ENCODE data around the gene TANGO2.

DNA sequence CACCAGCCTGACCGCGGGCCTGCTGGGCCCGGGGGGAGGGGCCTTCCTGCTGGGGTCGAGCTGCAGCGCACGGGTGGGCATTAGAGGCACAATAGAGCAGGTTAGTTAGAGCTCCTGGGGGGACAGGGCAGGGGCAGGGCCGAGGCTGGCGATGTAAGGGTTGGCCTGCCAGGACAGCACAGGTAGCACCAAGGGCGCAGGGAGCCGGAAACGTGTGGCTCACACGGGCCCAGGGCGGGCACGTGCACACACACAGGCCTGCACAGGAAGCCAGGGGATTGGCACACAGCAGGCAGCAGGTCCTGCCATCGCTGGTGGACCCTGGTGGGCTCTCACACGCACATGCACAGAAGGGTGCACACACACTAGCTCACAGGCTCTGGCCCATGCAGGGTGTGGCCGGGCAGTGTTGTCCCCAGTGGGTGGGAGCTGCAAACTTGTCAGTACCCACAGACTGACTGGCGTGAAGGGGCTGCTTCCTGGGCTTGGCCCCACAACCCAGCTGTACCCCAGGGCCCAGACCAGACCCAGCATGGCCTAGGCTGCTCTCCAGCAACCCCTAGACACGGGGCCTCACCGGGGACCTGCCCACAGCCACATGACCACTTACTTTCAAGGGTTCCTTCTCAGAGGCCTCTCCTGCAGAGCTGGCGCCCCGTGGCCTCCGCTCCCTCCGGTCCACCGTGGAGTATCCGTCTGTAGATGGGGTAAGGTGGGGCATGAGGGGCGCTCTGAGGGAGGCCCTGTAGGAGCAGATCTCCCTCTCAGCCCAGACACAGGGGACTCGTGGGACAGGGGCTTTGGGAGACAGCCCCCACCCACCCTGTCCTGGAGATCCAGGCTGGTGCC lies 49.4 kb upstream of the TANGO2 start:
- TF ChIP-seq TAF1 (IDR thresholded peaks at IDR 0.05; ENCODE audit: low read depth): no peak
- TF ChIP-seq, protein P1, sequence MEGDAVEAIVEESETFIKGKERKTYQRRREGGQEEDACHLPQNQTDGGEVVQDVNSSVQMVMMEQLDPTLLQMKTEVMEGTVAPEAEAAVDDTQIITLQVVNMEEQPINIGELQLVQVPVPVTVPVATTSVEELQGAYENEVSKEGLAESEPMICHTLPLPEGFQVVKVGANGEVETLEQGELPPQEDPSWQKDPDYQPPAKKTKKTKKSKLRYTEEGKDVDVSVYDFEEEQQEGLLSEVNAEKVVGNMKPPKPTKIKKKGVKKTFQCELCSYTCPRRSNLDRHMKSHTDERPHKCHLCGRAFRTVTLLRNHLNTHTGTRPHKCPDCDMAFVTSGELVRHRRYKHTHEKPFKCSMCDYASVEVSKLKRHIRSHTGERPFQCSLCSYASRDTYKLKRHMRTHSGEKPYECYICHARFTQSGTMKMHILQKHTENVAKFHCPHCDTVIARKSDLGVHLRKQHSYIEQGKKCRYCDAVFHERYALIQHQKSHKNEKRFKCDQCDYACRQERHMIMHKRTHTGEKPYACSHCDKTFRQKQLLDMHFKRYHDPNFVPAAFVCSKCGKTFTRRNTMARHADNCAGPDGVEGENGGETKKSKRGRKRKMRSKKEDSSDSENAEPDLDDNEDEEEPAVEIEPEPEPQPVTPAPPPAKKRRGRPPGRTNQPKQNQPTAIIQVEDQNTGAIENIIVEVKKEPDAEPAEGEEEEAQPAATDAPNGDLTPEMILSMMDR (IDR thresholded peaks at IDR 0.05; ENCODE audit: poor library complexity, severe bottlenecking): no peak
- TF ChIP-seq EZH2 (IDR thresholded peaks at IDR 0.05; ENCODE audit: borderline replicate concordance, insufficient read depth, low read length, poor library complexity, severe bottlenecking): no peak
- no peak for TF ChIP-seq EP300 (conservative IDR thresholded peaks at IDR 0.05; ENCODE audit: poor library complexity, severe bottlenecking)
- no peak for TF ChIP-seq SMC3 (conservative IDR thresholded peaks at IDR 0.05; ENCODE audit: poor library complexity)

All from neural cell (in vitro differentiated cells).